Posterior vena cava (tissue), 2 donors: Measurements from ENCODE around the gene IL32. TPM values are rescaled to one million over a fixed set of nuclear protein-coding genes. Genes with fewer than 3 reads are reported as not detected.
A peak's percentile ranks its signal among the peaks of the same experiment; 100 is the strongest.
"Not testable (repeated sequence)": the region's sequence is repeated elsewhere in the genome, so short reads cannot be mapped to it uniquely, and the experiment has no call there.

Experiments used
- DNase-seq: peaks from one replicate; pipeline ENCODE4 v3.0.0-alpha.2; 2020; ENCODE audit warnings: low spot score
- intact Hi-C, 2 donors: fragments of 100-400 bp; cut with DNase I; formaldehyde crosslinking; loops; one replicate each; pipeline versions ENCODE4 v1.14.1 to v1.14.2; 2022 to 2023
- total RNA-seq, 2 donors: library from RNA; stranded (reverse); fragmentation: NEBNext Ultra II Directional; extraction: Animal tissue kit (Norgen Biotek cat#: 25700); gene quantifications; one replicate each; pipeline ENCODE4 v1.2.1, GENCODE V29; 2021
- donor health status: DM: yes; HTN: yes; CAD: no.
- donor health status: DM: yes; HTN: yes; CAD: no.

The IL32 gene
- total RNA-seq, 2 donors from 2014 or later = 56.8 to 65.4 TPM

DNA sequence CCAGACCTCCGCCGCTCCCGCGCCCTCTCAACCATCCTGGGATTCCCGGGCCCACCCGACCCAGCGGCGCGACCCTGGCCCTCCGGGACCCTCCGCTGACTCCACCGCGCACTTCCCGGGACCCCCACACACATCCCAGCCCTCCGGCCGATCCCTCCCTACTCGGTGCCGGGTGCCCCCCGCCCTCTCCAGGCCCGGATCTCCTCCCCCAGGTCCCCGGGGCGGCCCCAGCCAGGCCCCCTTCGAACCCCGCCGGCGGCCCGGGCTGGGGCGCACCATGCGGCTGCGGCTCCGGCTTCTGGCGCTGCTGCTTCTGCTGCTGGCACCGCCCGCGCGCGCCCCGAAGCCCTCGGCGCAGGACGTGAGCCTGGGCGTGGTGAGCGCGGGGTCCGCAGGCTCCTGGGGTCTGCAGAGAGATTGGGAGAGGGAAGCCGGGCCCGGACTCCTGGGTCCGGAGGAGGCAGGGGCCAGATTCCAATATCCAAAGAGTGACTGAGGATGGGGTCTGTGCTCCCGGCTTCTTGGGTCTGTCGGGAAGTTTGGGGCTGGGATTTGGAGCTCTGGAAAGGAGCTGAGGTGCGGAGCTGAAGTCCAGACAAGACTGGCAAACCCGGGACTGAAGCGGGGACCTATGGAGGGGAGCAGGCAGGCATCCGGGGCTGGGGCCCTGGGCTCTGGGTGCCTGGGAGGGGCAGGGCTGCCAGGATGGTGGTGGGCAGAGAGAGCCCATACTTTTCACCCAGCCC lies 18.6 kb upstream of the IL32 start:
- DNase-seq = no peak
- intact Hi-C loops = no loop called here

DNA sequence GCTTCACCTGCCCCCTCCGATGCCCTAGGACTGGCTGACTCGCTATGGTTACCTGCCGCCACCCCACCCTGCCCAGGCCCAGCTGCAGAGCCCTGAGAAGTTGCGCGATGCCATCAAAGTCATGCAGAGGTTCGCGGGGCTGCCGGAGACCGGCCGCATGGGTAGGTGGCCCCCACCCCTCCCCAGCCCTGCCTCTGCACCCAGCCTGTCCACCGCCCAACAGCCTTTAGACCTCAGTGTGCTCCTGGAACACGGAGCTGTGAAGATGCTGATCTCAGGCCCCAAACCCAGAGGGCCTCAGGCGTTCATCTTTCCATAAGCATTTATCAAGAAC lies 18.1 kb upstream of the IL32 start:
- intact Hi-C loops = no loop called here

DNA sequence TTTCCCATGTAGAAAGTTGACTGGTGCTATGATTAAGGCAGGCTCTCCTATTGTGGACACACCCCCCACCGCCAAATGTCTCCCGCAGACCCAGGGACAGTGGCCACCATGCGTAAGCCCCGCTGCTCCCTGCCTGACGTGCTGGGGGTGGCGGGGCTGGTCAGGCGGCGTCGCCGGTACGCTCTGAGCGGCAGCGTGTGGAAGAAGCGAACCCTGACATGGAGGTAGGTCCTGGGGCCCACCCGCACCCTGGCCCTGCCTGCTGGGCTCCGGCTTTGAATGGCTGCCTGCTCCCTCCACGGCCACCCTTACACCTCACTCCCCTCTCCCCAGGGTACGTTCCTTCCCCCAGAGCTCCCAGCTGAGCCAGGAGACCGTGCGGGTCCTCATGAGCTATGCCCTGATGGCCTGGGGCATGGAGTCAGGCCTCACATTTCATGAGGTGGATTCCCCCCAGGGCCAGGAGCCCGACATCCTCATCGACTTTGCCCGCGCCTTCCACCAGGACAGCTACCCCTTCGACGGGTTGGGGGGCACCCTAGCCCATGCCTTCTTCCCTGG lies 15.4 kb upstream of the IL32 start:
- DNase-seq = no peak
- intact Hi-C loops = no loop called here

More for the DNA sequence above, 18.1 kb upstream of the IL32 start:
- no peak for DNase-seq

DNA sequence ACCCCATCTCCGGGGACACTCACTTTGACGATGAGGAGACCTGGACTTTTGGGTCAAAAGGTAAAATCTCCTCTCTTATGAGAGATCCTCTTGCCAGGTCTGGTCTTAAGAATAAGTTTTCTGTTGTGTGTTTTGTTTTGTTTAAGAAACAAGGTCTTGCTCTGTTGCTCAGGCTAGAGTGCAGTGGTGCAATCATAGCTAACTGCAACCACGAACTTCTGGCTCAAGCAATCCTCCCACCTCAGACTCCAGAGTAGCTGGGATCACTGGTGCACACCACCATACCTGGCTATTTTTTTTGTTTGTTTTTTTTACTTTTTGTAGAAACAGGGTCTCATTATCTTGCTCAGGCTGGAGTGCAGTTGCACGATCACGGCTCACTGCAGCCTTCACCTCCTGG lies 15.0 kb upstream of the IL32 start:
- no peak for DNase-seq
- intact Hi-C loops = no loop called here

DNA sequence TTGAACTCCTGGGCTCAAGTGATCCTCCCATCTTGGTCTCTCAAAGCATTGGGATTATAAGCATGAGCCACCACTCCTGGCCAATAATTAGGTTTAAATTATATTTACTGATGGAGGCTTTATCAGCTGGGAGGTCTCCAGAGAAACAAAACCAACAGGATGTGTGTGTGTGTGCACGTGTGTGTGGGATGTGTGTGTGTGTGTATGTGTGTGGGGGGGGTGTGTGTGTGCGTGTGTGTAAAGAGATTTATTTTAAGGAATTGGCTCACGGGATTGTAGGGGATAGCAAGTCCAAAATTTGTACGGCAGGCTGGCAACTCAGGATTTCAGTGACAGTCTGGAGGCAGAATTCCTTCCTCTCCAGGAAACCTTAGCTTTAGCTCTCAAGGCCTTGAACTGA lies 14.4 kb upstream of the IL32 start:
- intact Hi-C loops = no loop called here
- DNase-seq = no peak

DNA sequence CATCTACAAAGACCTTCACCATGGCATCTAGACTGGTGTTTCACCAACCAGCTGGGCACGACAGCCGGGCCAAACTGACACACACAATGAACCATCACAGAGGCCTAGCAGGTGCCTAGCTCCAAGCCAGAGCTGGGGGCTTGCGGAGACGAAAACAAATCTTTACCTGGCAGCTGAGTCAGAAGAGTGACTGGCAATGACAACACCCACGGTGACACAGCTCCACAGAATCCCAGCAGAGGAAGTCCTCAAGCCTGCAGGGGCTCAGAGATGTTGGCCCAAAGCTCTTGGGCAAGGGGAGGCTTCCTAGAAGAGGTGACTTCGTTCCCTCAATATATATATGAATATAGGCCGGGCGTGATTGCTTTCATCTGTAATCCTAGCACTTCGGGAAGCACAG lies 13.9 kb upstream of the IL32 start:
- intact Hi-C loops = no loop called here
- DNase-seq = no peak

DNA sequence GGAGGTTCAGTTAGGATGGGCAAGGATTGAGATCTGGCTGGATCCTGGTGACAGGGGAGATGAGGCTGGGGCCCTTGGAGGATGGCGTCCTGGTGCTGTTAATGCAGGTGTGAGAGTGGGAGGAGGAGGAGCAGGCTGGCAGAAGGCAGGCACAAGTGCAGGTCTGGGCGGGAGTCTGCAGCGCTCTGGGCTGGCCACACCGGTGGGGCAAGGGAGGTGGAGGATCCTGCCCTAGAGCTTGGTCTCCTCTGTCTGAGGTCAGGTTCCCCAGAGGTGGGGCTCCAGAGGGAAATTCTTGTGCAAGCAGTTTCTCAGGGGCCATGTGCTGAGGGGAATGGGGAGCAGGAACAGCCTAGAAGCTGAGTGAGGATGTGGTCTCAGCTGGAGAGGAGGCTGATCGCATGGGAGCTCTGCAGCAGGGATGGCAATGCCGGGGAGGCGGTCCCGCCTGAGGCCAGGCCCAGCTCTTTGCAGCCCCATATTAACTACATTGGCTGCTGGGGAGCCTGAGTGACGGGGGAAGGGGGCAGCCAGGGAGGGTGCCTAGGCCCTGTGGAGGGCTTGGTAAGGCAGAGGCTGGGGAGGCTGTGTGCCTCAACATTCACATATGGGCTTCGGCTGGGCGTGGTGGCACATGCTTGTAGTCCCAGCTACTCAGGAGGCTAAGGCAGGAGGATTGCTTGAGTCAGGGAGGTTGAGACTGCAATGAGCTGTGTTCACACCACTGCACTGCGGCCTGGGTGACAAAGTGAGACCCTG lies 12.7 kb upstream of the IL32 start:
- intact Hi-C loops, DNase-seq: not testable (repeated sequence)

DNA sequence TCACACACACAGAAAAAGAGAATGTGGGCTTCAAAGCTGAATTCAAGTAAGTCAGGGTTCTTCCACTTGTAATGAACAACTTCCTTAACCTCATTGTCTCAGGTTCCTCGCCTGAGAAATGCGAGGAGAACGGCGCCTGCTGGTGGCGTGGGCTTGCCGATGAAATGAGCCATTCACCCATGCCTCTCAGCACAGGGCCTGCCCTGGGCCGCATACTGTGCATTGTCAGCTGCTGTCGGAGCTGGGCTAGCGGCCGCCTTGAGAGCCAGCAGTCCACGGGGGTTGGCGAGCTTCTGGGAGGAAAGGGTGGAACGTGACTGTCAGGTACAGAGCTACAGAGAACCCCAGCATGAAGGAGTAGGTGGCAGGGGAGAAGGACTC lies 12.1 kb upstream of the IL32 start:
- intact Hi-C loops, DNase-seq: not testable (repeated sequence)

DNA sequence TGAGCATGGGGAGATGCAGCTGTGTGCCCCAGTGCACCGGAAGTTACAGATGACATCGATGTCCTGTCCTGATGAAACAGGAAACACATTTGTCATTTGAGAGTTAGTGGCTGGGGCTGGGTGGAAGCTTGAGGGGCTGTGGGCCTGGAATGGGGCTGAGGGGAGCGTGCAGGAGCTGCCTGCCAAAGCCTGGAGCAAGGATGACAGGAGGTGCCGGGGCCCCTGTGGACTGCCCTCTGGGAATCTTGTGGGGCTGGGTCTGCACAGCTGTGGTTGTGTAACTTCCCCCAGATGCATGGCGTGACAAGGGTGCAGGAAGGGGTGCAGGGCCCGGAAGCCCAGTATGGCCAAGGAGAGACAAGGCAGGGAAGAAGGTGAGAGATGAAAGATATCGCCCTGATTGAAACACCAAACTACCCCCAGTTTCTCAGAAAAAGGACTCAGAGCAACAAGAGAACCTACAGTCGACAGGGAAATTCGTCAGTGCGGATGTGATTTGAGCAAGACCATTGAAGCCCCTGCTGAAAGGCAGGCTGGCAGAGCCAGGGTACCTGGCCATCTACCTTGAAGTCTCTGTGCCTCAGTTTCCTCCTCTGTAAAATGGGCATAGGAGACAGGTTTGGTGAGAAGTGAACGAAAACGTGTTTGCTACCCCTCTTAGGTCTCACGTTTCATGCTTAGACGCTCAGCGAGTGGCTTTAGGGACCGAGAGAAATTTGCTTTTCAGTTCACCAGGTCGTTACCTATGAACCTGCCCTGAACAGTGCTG lies 10.3 kb upstream of the IL32 start:
- intact Hi-C loops = loop anchor here in 1 of 2 donors (5.0 kb wide), 1 partner anchor 112 kb away; no protein-coding TSS in a partner anchor
- DNase-seq = no peak

DNA sequence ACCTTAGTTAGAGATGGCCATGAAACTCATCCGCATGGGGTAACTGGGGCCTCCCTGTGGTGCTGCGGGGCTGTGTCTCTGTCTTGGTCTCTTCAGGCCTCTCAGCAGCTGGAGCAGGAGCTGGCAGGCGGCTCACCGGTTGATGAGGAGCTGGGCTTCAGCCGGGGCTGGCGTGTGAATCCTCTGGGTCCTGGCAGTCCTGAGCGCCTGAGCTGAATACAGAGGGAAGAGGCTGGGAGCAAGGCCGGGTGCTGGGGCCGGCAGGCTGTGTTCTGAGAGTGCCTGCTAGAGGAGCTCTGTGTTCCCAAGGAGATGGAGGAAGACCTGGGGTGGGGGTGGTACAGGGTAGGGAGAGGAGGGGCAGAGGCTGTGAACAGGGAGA lies 9.7 kb upstream of the IL32 start:
- DNase-seq = not testable (repeated sequence)
- intact Hi-C loops = loop anchor here in 1 of 2 donors (5.0 kb wide), 1 partner anchor 112 kb away; no protein-coding TSS in a partner anchor

DNA sequence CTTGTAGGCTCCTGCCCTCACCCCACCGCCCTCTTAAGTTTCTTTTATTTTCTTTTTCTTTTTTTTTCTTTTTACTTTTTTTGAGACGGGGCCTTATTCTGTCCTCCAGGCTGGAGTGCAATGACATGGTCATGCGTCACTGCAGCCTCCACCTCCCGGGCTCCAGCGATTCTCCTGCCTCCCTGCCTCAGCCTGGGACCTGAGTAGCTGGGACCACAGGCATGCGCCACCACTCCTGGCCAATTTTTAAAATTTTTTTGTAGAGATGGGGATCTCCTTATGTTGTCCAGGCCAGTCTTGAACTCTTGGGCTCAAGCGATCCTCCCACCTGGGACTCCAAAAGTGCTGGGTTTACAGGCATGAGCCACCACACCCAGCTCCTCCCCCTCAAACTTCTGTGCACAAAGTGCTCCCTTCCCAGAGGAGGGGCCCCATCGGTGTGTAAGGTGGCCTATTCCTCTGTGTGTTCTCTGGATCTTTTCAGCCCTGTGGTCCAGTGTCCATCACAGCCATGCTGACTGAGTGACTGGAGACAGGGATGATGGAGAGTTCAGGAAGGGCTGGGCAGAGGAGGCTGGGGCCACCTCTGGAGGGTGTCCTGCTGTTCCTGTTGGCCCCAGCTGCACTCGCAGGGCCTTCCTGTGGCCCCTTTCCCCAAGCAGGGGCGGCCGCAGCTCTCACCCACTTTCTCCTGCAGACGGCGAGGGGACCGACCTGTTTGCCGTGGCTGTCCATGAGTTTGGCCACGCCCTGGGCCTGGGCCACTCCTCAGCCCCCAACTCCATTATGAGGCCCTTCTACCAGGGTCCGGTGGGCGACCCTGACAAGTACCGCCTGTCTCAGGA lies 8.9 kb upstream of the IL32 start:
- no peak for DNase-seq

DNA sequence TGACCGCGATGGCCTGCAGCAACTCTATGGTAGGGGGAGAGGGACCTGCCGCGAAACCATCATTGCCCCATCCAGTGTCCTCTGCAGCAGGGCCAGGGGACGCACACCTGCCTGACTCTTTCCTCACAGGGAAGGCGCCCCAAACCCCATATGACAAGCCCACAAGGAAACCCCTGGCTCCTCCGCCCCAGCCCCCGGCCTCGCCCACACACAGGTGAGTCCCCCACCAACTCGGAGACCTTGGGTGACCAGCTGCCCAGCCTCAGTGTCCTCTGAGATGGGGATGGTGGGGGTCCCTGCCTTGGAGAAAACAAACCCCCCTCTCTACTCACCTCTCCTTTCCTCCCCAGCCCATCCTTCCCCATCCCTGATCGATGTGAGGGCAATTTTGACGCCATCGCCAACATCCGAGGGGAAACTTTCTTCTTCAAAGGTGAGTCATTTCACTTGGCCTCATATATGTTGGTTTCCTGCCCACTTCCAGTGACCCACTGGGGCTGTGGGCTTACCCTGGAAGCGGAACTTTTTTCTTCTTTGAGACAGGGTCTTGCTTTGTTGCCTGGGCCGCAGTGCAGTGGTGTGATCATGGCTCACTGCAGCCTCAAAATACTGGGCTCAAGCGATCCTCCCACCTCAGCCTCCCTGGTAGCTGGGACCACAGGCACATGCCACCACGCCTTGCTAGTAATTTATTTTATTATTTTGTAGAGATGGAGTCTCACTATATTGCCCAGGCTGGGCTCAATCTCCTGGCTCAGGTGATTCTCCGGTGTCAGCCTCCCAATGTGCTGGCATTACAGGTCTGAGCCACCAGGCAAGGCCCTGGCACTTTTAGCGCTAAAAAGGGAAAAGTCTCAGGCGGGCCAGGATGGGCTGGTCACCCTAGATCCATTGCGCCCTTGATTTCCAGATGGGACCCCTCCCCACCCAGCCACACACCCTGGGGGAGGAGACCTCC lies 8.0 kb upstream of the IL32 start:
- intact Hi-C loops = loop anchor here in 1 of 2 donors (5.0 kb wide), 1 partner anchor 110 kb away; no protein-coding TSS in a partner anchor
- no peak for DNase-seq

More for the DNA sequence above, 8.9 kb upstream of the IL32 start:
- intact Hi-C loops = loop anchor here in 1 of 2 donors (5.0 kb wide), 1 partner anchor 111 kb away; no protein-coding TSS in a partner anchor

DNA sequence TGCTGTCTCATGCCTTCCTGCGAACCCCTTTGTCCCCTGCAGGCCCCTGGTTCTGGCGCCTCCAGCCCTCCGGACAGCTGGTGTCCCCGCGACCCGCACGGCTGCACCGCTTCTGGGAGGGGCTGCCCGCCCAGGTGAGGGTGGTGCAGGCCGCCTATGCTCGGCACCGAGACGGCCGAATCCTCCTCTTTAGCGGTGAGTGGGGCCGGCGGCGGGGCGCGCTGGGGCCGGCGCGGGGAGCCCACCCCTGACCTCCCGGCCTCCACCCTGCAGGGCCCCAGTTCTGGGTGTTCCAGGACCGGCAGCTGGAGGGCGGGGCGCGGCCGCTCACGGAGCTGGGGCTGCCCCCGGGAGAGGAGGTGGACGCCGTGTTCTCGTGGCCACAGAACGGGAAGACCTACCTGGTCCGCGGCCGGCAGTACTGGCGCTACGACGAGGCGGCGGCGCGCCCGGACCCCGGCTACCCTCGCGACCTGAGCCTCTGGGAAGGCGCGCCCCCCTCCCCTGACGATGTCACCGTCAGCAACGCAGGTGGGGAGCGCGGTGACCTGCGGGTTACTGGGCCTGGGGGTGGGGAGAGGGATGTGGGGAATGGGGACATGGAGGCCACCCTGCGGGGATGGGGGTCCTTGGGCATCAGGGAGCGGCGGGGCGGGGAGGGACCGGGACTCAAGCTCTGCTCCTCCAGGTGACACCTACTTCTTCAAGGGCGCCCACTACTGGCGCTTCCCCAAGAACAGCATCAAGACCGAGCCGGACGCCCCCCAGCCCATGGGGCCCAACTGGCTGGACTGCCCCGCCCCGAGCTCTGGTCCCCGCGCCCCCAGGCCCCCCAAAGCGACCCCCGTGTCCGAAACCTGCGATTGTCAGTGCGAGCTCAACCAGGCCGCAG lies 7.1 kb upstream of the IL32 start:
- DNase-seq = peak; percentile 90

DNA sequence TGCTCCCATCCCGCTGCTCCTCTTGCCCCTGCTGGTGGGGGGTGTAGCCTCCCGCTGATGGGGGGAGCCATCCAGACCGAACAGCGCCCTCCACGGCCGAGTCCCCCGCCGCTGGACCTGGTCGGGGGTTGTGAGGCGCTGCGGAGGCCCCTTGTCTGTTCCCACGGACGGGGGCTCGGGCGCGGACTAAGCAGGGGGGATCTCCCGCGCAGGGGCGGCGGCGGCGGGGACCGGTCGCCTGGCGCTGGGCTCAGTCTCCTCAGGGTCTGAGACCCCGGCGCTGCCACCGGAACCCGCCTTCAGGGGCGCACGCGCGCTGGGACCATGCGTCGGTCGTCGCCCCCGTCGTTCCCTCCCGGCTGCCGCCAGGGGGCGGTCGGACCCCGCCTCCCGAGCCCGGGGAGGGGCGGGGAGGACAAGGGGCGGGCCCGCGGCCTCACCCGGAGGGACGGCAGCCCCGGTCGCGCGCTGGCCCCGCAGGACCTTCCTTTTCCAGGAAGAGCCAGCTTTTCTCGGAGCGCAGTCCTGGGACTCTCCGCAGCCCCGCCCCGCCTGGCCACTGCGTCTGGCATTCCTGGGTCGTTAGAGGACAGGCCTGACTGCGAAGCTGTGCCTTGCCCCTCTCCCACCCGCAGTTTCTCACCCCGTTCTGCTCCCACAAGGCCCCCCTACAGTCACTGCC lies 6.3 kb upstream of the IL32 start:
- intact Hi-C loops = loop anchor here in 1 of 2 donors (5.0 kb wide), 1 partner anchor 108 kb away; no protein-coding TSS in a partner anchor
- peak; percentile 96 for DNase-seq

More for the DNA sequence above, 7.1 kb upstream of the IL32 start:
- intact Hi-C loops = loop anchor here in 1 of 2 donors (5.0 kb wide), 1 partner anchor 109 kb away; no protein-coding TSS in a partner anchor

DNA sequence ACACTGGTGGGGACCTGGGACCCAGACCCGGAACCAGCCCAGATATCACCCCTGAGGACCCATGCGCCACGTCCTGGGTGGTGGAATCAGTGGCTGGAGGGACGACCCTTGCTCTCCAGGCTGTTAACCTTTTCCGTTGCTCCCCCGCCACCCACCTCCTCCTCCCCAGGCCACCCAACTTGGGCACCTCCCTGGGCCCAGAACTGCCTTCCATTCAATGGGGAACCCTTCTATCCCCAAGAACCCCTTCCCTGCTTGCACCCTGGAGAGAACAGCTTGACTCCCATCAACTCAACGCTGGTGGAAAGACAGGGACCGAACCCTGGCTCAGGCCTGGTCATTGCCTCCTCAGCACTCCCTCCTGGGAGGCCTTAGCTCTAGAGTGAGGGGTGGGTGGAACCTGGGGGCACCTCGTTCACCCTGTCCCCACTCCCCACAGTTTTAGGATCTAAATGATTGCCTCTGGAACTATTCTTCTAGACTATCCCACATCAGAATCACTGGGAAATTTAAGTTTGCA lies 5.7 kb upstream of the IL32 start:
- intact Hi-C loops = loop anchor here (5.0 to 10.0 kb wide), 3 partner anchors 55 to 108 kb away; partner anchors contain the start of gene ZNF205 (in 1 of the 2)
- DNase-seq = no peak
